Activated CD8-positive, alpha-beta T cell treated with anti-CD3 and anti-CD28 coated beads, Interleukin-2, amount 10 ng/mL, durations not matched to agents 7 days and 5 days (primary cell): ENCODE measurements around the gene RTL1. TPM values are rescaled to one million over a fixed set of nuclear protein-coding genes. Genes with fewer than 3 reads are reported as not detected.
A peak's percentile ranks its signal among the peaks of the same experiment; 100 is the strongest.

Experiments
- ATAC-seq: fragments of 150-1000 bp; cut with Tn5 transposase; one replicate; pipeline ENCODE4 v1.10.0; 2021; ENCODE audit warnings: moderate library complexity
- CTCF ChIA-PET: fragments of 350-600 bp; sonication (Branson Sonifier 250); formaldehyde crosslinking; loops from one replicate; lab custom pipeline; 2021; ENCODE audit warnings: antibody characterized with exemption; lab: Charles Lee
- POLR2A ChIA-PET: fragments of 350-600 bp; sonication (Branson Sonifier 250); formaldehyde crosslinking; loops from one replicate; lab custom pipeline; 2021; ENCODE audit warnings: antibody characterized with exemption; lab: Charles Lee
- DNase-seq: peaks from one replicate; pipeline ENCODE4 v3.0.0-alpha.2; 2020
- H3K27ac Mint-ChIP-seq: one replicate; pipeline ENCODE4 v1.8.0; 2021; ENCODE audit warnings: mild to moderate bottlenecking, mixed read lengths
- H3K27me3 Mint-ChIP-seq: one replicate; pipeline ENCODE4 v1.8.0; 2021; ENCODE audit warnings: low read depth, mixed read lengths
- H3K36me3 Mint-ChIP-seq: one replicate; pipeline ENCODE4 v1.8.0; 2021; ENCODE audit warnings: low read depth, mixed read lengths
- H3K4me1 Mint-ChIP-seq: one replicate; pipeline ENCODE4 v1.8.0; 2021; ENCODE audit warnings: low read depth, mixed read lengths
- H3K4me3 Mint-ChIP-seq: one replicate; pipeline ENCODE4 v1.8.0; 2021; ENCODE audit warnings: mild to moderate bottlenecking, mixed read lengths
- H3K9me3 Mint-ChIP-seq: one replicate; pipeline ENCODE4 v1.8.0; 2022; ENCODE audit warnings: mixed read lengths; ENCODE audit not compliant: insufficient read depth
- total RNA-seq, 2 experiments: library from RNA; stranded (reverse); gene quantifications; one replicate each; pipeline ENCODE4 v1.2.3, GENCODE V29; 2021

The RTL1 gene
- total RNA-seq, 2 experiments from 2014 or later = not detected

GRCh38 chr14:100875861-100876590 lies 27.5 kb downstream of the RTL1 start:
- Mint-ChIP-seq H3K36me3 (no peaks in the 10 kb centered on the region), H3K4me1 (no peaks in the 10 kb centered on the region), H3K9me3 (no peaks in the 10 kb centered on the region), H3K27ac (no peak overlapping the region), H3K4me3 (no peak overlapping the region), H3K27me3 (no peaks in the 10 kb centered on the region)
- ChIA-PET POLR2A (no interaction called here), CTCF (no interaction called here)
- DNase-seq (no peak), ATAC-seq (no peak)

GRCh38 chr14:100875126-100875525 lies 28.4 kb downstream of the RTL1 start:
- Mint-ChIP-seq H3K4me1 (no peaks in the 10 kb centered on the region), H3K9me3 (no peaks in the 10 kb centered on the region), H3K4me3 (no peak overlapping the region), H3K36me3 (no peaks in the 10 kb centered on the region), H3K27me3 (no peaks in the 10 kb centered on the region), H3K27ac (no peak overlapping the region)
- ATAC-seq (no peak), DNase-seq (no peak)
- CTCF ChIA-PET = no interaction called here
- POLR2A ChIA-PET = interaction anchor here (0.7 kb wide), 1 partner anchor 9 kb away, joined by 3 read pairs; no protein-coding TSS in a partner anchor

GRCh38 chr14:100874411-100875091 lies 29.0 kb downstream of the RTL1 start:
- Mint-ChIP-seq H3K36me3 (no peaks in the 10 kb centered on the region), H3K4me3 (no peak overlapping the region), H3K27me3 (no peaks in the 10 kb centered on the region), H3K27ac (no peak overlapping the region), H3K9me3 (no peaks in the 10 kb centered on the region), H3K4me1 (no peaks in the 10 kb centered on the region)
- no peak for ATAC-seq
- ChIA-PET CTCF (no interaction called here), POLR2A (interaction anchor here (0.7 kb wide), 1 partner anchor 8 kb away, joined by 3 read pairs; no protein-coding TSS in a partner anchor)
- DNase-seq = no peak

- CTCF ChIA-PET = no interaction called here
- Mint-ChIP-seq H3K9me3 (no peaks in the 10 kb centered on the region), H3K27me3 (no peaks in the 10 kb centered on the region), H3K4me1 (no peaks in the 10 kb centered on the region), H3K4me3 (no peak overlapping the region), H3K36me3 (no peaks in the 10 kb centered on the region), H3K27ac (no peak overlapping the region)
- POLR2A ChIA-PET = no interaction called here
- DNase-seq (no peak), ATAC-seq (no peak)
Measured at GRCh38 chr14:100874051-100874410, 29.5 kb downstream of the RTL1 start.

- ATAC-seq (no peak), DNase-seq (no peak)
- Mint-ChIP-seq H3K4me1 (no peaks in the 10 kb centered on the region), H3K4me3 (no peak overlapping the region), H3K9me3 (no peaks in the 10 kb centered on the region), H3K36me3 (no peaks in the 10 kb centered on the region), H3K27ac (no peak overlapping the region), H3K27me3 (no peaks in the 10 kb centered on the region)
- POLR2A ChIA-PET = no interaction called here
- CTCF ChIA-PET = no interaction called here
Measured at GRCh38 chr14:100873096-100873482, 30.4 kb downstream of the RTL1 start.

- peak; percentile 40 for ATAC-seq
- Mint-ChIP-seq H3K4me1 (no peaks in the 10 kb centered on the region), H3K9me3 (no peaks in the 10 kb centered on the region), H3K4me3 (no peak overlapping the region), H3K27me3 (no peaks in the 10 kb centered on the region), H3K36me3 (no peaks in the 10 kb centered on the region), H3K27ac (no peak overlapping the region)
- POLR2A ChIA-PET = no interaction called here
- DNase-seq = no peak
- CTCF ChIA-PET = no interaction called here
Measured at GRCh38 chr14:100872259-100873095, 31.0 kb downstream of the RTL1 start.

- no peaks in the 10 kb centered on the region for H3K9me3 Mint-ChIP-seq
- no peaks in the 10 kb centered on the region for H3K36me3 Mint-ChIP-seq
- DNase-seq (no peak), ATAC-seq (no peak)
- H3K27ac Mint-ChIP-seq = no peak overlapping the region
- ChIA-PET CTCF (no interaction called here), POLR2A (no interaction called here)
- no peak overlapping the region for H3K4me3 Mint-ChIP-seq
- H3K4me1 Mint-ChIP-seq = no peaks in the 10 kb centered on the region
- H3K27me3 Mint-ChIP-seq = no peaks in the 10 kb centered on the region
Measured at GRCh38 chr14:100871234-100872186, 32.0 kb downstream of the RTL1 start.

- ChIA-PET POLR2A (no interaction called here), CTCF (no interaction called here)
- Mint-ChIP-seq H3K9me3 (no peaks in the 10 kb centered on the region), H3K36me3 (no peaks in the 10 kb centered on the region), H3K4me1 (no peaks in the 10 kb centered on the region), H3K27me3 (no peaks in the 10 kb centered on the region), H3K4me3 (no peak overlapping the region), H3K27ac (no peak overlapping the region)
- ATAC-seq (no peak), DNase-seq (no peak)
Measured at GRCh38 chr14:100868621-100869370, 34.7 kb downstream of the RTL1 start.

GRCh38 chr14:100867631-100868315 lies 35.7 kb downstream of the RTL1 start:
- ATAC-seq = no peak
- ChIA-PET CTCF (no interaction called here), POLR2A (no interaction called here)
- H3K27me3 Mint-ChIP-seq = no peaks in the 10 kb centered on the region
- no peak for DNase-seq
- H3K9me3 Mint-ChIP-seq = no peaks in the 10 kb centered on the region
- no peak overlapping the region for H3K4me3 Mint-ChIP-seq
- no peaks in the 10 kb centered on the region for H3K36me3 Mint-ChIP-seq
- H3K4me1 Mint-ChIP-seq = no peaks in the 10 kb centered on the region
- no peak overlapping the region for H3K27ac Mint-ChIP-seq
